OCI-LY1 (cell line): Measurements from ENCODE around the gene CCER1.

Experiments used
- H2AFZ ChIP-seq: fragments of 200-600 bp; sonication (generic), shearing (Covaris generic); 2 replicates; pipeline ENCODE4 v1.6.0; 2014; ENCODE audit warnings: antibody characterized with exemption, mild to moderate bottlenecking, low read length
- H3F3A ChIP-seq: fragments of 200-600 bp; sonication (generic), shearing (Covaris generic); 2 replicates; pipeline ENCODE4 v1.6.0; 2014; ENCODE audit warnings: mild to moderate bottlenecking, antibody characterized with exemption, low read length, moderate library complexity; ENCODE audit not compliant: insufficient read depth
- H3K27ac ChIP-seq: fragments of 200-600 bp; sonication (generic); 2 replicates; pipeline ENCODE4 v1.5.1; 2014; ENCODE audit warnings: low read length, mixed run types, mild to moderate bottlenecking, low read depth; ENCODE audit not compliant: poor library complexity, severe bottlenecking
- H3K27me3 ChIP-seq: fragments of 200-600 bp; sonication (generic); 2 replicates; pipeline ENCODE4 v1.6.0; 2014; ENCODE audit warnings: antibody characterized with exemption, mild to moderate bottlenecking, low read length, moderate library complexity; ENCODE audit not compliant: insufficient read depth
- H3K36me3 ChIP-seq: fragments of 200-600 bp; sonication (generic); 2 replicates; pipeline ENCODE4 v1.6.1; 2014; ENCODE audit warnings: mild to moderate bottlenecking, antibody characterized with exemption, low read length, moderate library complexity, mixed read lengths; ENCODE audit not compliant: insufficient read depth
- H3K4me1 ChIP-seq: fragments of 200-600 bp; sonication (generic); 2 replicates; pipeline ENCODE4 v1.5.1; 2014; ENCODE audit warnings: mild to moderate bottlenecking, low read length, moderate library complexity; ENCODE audit not compliant: insufficient read depth, severe bottlenecking
- H3K4me2 ChIP-seq: fragments of 200-600 bp; sonication (generic), shearing (Covaris generic); 2 replicates; pipeline ENCODE4 v1.6.1; 2014; ENCODE audit warnings: low read length
- H3K4me3 ChIP-seq: fragments of 200-600 bp; sonication (generic); 2 replicates; pipeline ENCODE4 v1.5.1; 2014; ENCODE audit warnings: low read length, low read depth, mild to moderate bottlenecking, mixed read lengths; ENCODE audit not compliant: poor library complexity, severe bottlenecking
- H3K79me2 ChIP-seq: fragments of 200-600 bp; shearing (Covaris generic); 2 replicates; pipeline ENCODE4 v1.6.1; 2016; ENCODE audit warnings: mixed run types, low read length, mixed read lengths; ENCODE audit not compliant: insufficient read depth
- H3K9ac ChIP-seq: fragments of 200-600 bp; sonication (generic), shearing (Covaris generic); 2 replicates; pipeline ENCODE4 v1.6.1; 2014; ENCODE audit warnings: mild to moderate bottlenecking, low read length, mixed read lengths
- H3K9me2 ChIP-seq: fragments of 200-600 bp; sonication (generic), shearing (Covaris generic); 2 replicates; pipeline ENCODE4 v1.6.1; 2014; ENCODE audit warnings: low read depth, mild to moderate bottlenecking, low read length, mixed read lengths
- H3K9me3 ChIP-seq: fragments of 200-600 bp; shearing (Covaris generic); 2 replicates; pipeline ENCODE4 v1.6.1; 2014; ENCODE audit warnings: low read length, mixed read lengths
- H4K20me1 ChIP-seq: fragments of 200-600 bp; sonication (generic), shearing (Covaris generic); 2 replicates; pipeline ENCODE4 v1.6.0; 2016; ENCODE audit warnings: mild to moderate bottlenecking, low read length; ENCODE audit not compliant: insufficient read depth
- EZH2 ChIP-seq: fragments of 200-600 bp; sonication (generic), shearing (Covaris generic); IDR thresholded peaks from 2 replicates; pipeline ENCODE4 v1.8.0; 2017; ENCODE audit warnings: borderline replicate concordance, mixed run types, mild to moderate bottlenecking, antibody characterized with exemption, low read length, moderate library complexity, mixed read lengths
- TF ChIP-seq, protein P1 (sequence below): fragments of 200-600 bp; sonication (generic), shearing (Covaris generic); IDR thresholded peaks from 2 replicates; pipeline ENCODE4 v1.5.1; 2017; ENCODE audit warnings: mild to moderate bottlenecking, antibody characterized with exemption, low read length, moderate library complexity, mixed read lengths

CCER1 gene

GRCh38 chr12:90978117-90978770 is 23.3 kb upstream of the CCER1 start:
- TF ChIP-seq EZH2, result no peak
- TF ChIP-seq, protein P1, sequence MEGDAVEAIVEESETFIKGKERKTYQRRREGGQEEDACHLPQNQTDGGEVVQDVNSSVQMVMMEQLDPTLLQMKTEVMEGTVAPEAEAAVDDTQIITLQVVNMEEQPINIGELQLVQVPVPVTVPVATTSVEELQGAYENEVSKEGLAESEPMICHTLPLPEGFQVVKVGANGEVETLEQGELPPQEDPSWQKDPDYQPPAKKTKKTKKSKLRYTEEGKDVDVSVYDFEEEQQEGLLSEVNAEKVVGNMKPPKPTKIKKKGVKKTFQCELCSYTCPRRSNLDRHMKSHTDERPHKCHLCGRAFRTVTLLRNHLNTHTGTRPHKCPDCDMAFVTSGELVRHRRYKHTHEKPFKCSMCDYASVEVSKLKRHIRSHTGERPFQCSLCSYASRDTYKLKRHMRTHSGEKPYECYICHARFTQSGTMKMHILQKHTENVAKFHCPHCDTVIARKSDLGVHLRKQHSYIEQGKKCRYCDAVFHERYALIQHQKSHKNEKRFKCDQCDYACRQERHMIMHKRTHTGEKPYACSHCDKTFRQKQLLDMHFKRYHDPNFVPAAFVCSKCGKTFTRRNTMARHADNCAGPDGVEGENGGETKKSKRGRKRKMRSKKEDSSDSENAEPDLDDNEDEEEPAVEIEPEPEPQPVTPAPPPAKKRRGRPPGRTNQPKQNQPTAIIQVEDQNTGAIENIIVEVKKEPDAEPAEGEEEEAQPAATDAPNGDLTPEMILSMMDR, result peak; percentile 64

DNA sequence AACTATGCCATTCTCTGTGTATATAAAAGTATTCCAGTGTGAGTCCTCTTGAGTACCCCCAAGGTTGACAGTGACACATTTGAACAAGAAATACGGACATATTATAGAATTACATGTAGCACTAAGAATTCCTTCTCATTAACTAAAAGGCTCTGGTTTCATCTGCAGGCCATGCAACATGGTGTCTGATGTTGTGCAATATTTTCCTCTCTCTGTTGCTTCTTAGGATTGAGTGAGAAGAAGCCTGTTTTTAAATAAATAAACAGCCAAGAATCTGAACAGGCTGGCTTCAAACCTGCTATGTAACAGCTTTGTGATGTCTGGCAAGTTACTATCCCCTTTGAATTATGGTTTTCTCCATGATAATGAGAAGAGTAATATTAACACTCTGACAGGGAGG is 22.2 kb upstream of the CCER1 start:
- Histone ChIP-seq H3K27me3 (no peaks in the 10 kb centered on the region), H3K4me1 (no peaks in the 10 kb centered on the region), H3K4me3 (no peak overlapping the region), H3K79me2 (no peaks in the 10 kb centered on the region), H3K9ac (no peak overlapping the region), H3K9me3 (no peaks in the 10 kb centered on the region), H2AFZ (no peak overlapping the region), H4K20me1 (no peaks in the 10 kb centered on the region), H3K4me2 (no peak overlapping the region), H3F3A (no peaks in the 10 kb centered on the region), H3K27ac (no peak overlapping the region), H3K36me3 (no peaks in the 10 kb centered on the region), H3K9me2 (no peaks in the 10 kb centered on the region)
- TF ChIP-seq, protein P1, result no peak
- TF ChIP-seq EZH2, result no peak

More at GRCh38 chr12:90978117-90978770, 23.3 kb upstream of the CCER1 start:
- Histone ChIP-seq H3K4me2 (no peak overlapping the region), H2AFZ (no peak overlapping the region), H3K9me2 (no peaks in the 10 kb centered on the region), H3K9ac (no peak overlapping the region), H3F3A (no peaks in the 10 kb centered on the region), H3K27me3 (no peaks in the 10 kb centered on the region), H3K27ac (no peak overlapping the region), H3K4me1 (no peaks in the 10 kb centered on the region), H3K9me3 (no peaks in the 10 kb centered on the region), H3K4me3 (no peak overlapping the region), H4K20me1 (no peaks in the 10 kb centered on the region), H3K79me2 (no peaks in the 10 kb centered on the region), H3K36me3 (no peaks in the 10 kb centered on the region)

GRCh38 chr12:90974286-90974685 is 19.3 kb upstream of the CCER1 start:
- Histone ChIP-seq H3K9me2 (no peaks in the 10 kb centered on the region), H3K27me3 (no peaks in the 10 kb centered on the region), H3K4me1 (no peaks in the 10 kb centered on the region), H3K27ac (no peak overlapping the region), H4K20me1 (no peaks in the 10 kb centered on the region), H3K36me3 (no peaks in the 10 kb centered on the region), H3F3A (no peaks in the 10 kb centered on the region), H3K4me3 (no peak overlapping the region), H3K79me2 (no peaks in the 10 kb centered on the region), H3K9me3 (no peaks in the 10 kb centered on the region), H3K4me2 (no peak overlapping the region), H2AFZ (no peak overlapping the region), H3K9ac (no peak overlapping the region)
- TF ChIP-seq EZH2, result no peak
- TF ChIP-seq, protein P1, result no peak
